ENCODE results near the gene PEAK1.

Gene PEAK1

GRCh38 chr15:77400258-77400657 lies 19.6 kb downstream of the PEAK1 start:
- no peak for DNase-seq

- no peak for DNase-seq
Measured at GRCh38 chr15:77398927-77399326, 21.0 kb downstream of the PEAK1 start.

GRCh38 chr15:77396692-77397091 lies 23.2 kb downstream of the PEAK1 start:
- DNase-seq = no peak

- no peak for DNase-seq
Measured at GRCh38 chr15:77395013-77395774, 24.7 kb downstream of the PEAK1 start.

GRCh38 chr15:77393471-77393840 lies 26.4 kb downstream of the PEAK1 start:
- no peak for DNase-seq

GRCh38 chr15:77392762-77393470 lies 27.0 kb downstream of the PEAK1 start:
- DNase-seq = no peak

GRCh38 chr15:77391372-77391951 lies 28.4 kb downstream of the PEAK1 start:
- DNase-seq = no peak

GRCh38 chr15:77387365-77388105 lies 32.4 kb downstream of the PEAK1 start:
- no peak for DNase-seq

- DNase-seq = no peak
Measured at GRCh38 chr15:77386626-77387025, 33.3 kb downstream of the PEAK1 start.

- DNase-seq = no peak
Measured at GRCh38 chr15:77384589-77385359, 35.1 kb downstream of the PEAK1 start.

GRCh38 chr15:77384086-77384485 lies 35.8 kb downstream of the PEAK1 start:
- no peak for DNase-seq

- DNase-seq = no peak
Measured at GRCh38 chr15:77380033-77380432, 39.9 kb downstream of the PEAK1 start.

- no peak for DNase-seq
Measured at GRCh38 chr15:77376770-77377169, 43.1 kb downstream of the PEAK1 start.

- DNase-seq = no peak
Measured at GRCh38 chr15:77375133-77375532, 44.8 kb downstream of the PEAK1 start.

- no peak for DNase-seq
Measured at GRCh38 chr15:77373441-77373840, 46.5 kb downstream of the PEAK1 start.

- no peak for DNase-seq
Measured at GRCh38 chr15:77371850-77372563, 47.9 kb downstream of the PEAK1 start.

- DNase-seq = no peak
Measured at GRCh38 chr15:77370580-77370979, 49.3 kb downstream of the PEAK1 start.

- no peak for DNase-seq
Measured at GRCh38 chr15:77369168-77369567, 50.7 kb downstream of the PEAK1 start.

- DNase-seq = no peak
Measured at GRCh38 chr15:77367631-77368030, 52.3 kb downstream of the PEAK1 start.

- no peak for DNase-seq
Measured at GRCh38 chr15:77361456-77361855, 58.4 kb downstream of the PEAK1 start.

- DNase-seq = no peak
Measured at GRCh38 chr15:77358545-77359240, 61.2 kb downstream of the PEAK1 start.
